Right ventricle myocardium superior (tissue), 1 donor: ENCODE data around the gene ZMYND19. TPM values are rescaled to one million over a fixed set of nuclear protein-coding genes. Genes with fewer than 3 reads are reported as not detected.
A peak's percentile ranks its signal among the peaks of the same experiment; 100 is the strongest.
"Not testable (repeated sequence)": the region's sequence is repeated elsewhere in the genome, so short reads cannot be mapped to it uniquely, and the experiment has no call there.

Experiments used
- ATAC-seq: fragments of 200-7000 bp; cut with Tn5 transposase; one replicate; pipeline ENCODE4 v1.9.1; 2020; ENCODE audit warnings: mild to moderate bottlenecking; ENCODE audit not compliant: poor library complexity
- DNase-seq: peaks from one replicate; pipeline ENCODE4 v3.0.0-alpha.2; 2020
- intact Hi-C: fragments of 100-400 bp; cut with DNase I; formaldehyde crosslinking; loops from one replicate; pipeline ENCODE4 v1.11.2; 2022
- long read RNA-seq: library from polyadenylated mRNA; unstranded; transcript quantifications from one replicate; pipeline ENCODE4 v2.0.0, GENCODE V29; 2021
- total RNA-seq: library from RNA; stranded (reverse); fragmentation: NEBNext Ultra II Directional; extraction: Animal tissue kit (Norgen Biotek cat#: 25700); gene quantifications from one replicate; pipeline ENCODE4 v1.2.1, GENCODE V29; 2021
- donor health status: DM: no; HTN: yes; CAD: no; lungs with severe emphysema.

Gene ZMYND19
- total RNA-seq, result 12.0 TPM
- long read RNA-seq, transcript ZMYND19-201 (6 exons, 1,375 nt), result major isoform, 26 of 30 reads
- long read RNA-seq, partial matches to known transcripts, result 1 of 30 reads
- long read RNA-seq, other reads (novel, unspliced or antisense), result 3 of 30 reads

- peak; percentile 94 for DNase-seq
- ATAC-seq, result peak; percentile 100
- intact Hi-C loops, result no loop called here
Measured at GRCh38 chr9:137590469-137591383, at the start of gene ZMYND19. Gene ZMYND19 (minus strand): TSS chr9:137590512. CDS start chr9:137590263, 249 bp downstream.

GRCh38 chr9:137639303-137640051 lies 49.2 kb upstream of the ZMYND19 start:
- no peak for DNase-seq
- ATAC-seq, result peak; percentile 45
- intact Hi-C loops, result no loop called here

GRCh38 chr9:137638680-137639079 lies 48.4 kb upstream of the ZMYND19 start:
- ATAC-seq (no peak), DNase-seq (no peak)
- intact Hi-C loops, result no loop called here

GRCh38 chr9:137634016-137634415 lies 43.7 kb upstream of the ZMYND19 start:
- no peak for ATAC-seq

GRCh38 chr9:137632230-137633161 lies 42.2 kb upstream of the ZMYND19 start:
- ATAC-seq, result peak; percentile 59

More at GRCh38 chr9:137634016-137634415, 43.7 kb upstream of the ZMYND19 start:
- intact Hi-C loops, result no loop called here
- DNase-seq, result no peak

GRCh38 chr9:137631345-137632229 lies 41.3 kb upstream of the ZMYND19 start:
- no peak for DNase-seq
- ATAC-seq, result no peak
- intact Hi-C loops, result no loop called here

More at GRCh38 chr9:137632230-137633161, 42.2 kb upstream of the ZMYND19 start:
- DNase-seq, result no peak
- intact Hi-C loops, result no loop called here

- ATAC-seq, result no peak
- intact Hi-C loops, result no loop called here
Measured at GRCh38 chr9:137630679-137631078, 40.4 kb upstream of the ZMYND19 start.

GRCh38 chr9:137630126-137630525 lies 39.8 kb upstream of the ZMYND19 start:
- intact Hi-C loops, result no loop called here
- no peak for DNase-seq
- no peak for ATAC-seq

More at GRCh38 chr9:137630679-137631078, 40.4 kb upstream of the ZMYND19 start:
- no peak for DNase-seq

- DNase-seq, intact Hi-C loops, ATAC-seq: not testable (repeated sequence)
Measured at GRCh38 chr9:137627406-137627805, 37.1 kb upstream of the ZMYND19 start.

- DNase-seq, result no peak
- intact Hi-C loops, result no loop called here
- no peak for ATAC-seq
Measured at GRCh38 chr9:137626464-137626863, 36.2 kb upstream of the ZMYND19 start.

GRCh38 chr9:137622211-137622610 lies 31.9 kb upstream of the ZMYND19 start:
- DNase-seq, ATAC-seq, intact Hi-C loops: not testable (repeated sequence)

- no peak for DNase-seq
- intact Hi-C loops, result no loop called here
- ATAC-seq, result no peak
Measured at GRCh38 chr9:137621131-137621757, 30.9 kb upstream of the ZMYND19 start.

- intact Hi-C loops, result no loop called here
- peak; percentile 1 for DNase-seq
- ATAC-seq, result no peak
Measured at GRCh38 chr9:137620581-137620980, 30.3 kb upstream of the ZMYND19 start.

GRCh38 chr9:137620048-137620405 lies 29.7 kb upstream of the ZMYND19 start:
- ATAC-seq (no peak), DNase-seq (no peak)
- intact Hi-C loops, result no loop called here

GRCh38 chr9:137619240-137620047 lies 29.1 kb upstream of the ZMYND19 start:
- ATAC-seq, result no peak
- intact Hi-C loops, result no loop called here
- peak; percentile 50 for DNase-seq
